K562 (cell line): ENCODE results near the gene NRXN3. TPM values are rescaled to one million over a fixed set of nuclear protein-coding genes. Genes with fewer than 3 reads are reported as not detected.

Experiments used
- ATAC-seq: fragments of 200-7000 bp; cut with Tn5 transposase; 3 replicates; pipeline ENCODE4 v1.9.1; 2020; ENCODE audit warnings: moderate library complexity
- BruUV-seq: library from RNA; stranded (reverse); fragments of 400-500 nt; replicated peaks from 2 replicates; lab custom pipeline; 2021; lab: Mats Ljungman, UMichigan
- CTCF ChIA-PET: fragments of 300-600 bp; formaldehyde crosslinking; extraction: SDS; loops from one replicate; lab custom pipeline; 2021; ENCODE audit warnings: low intra/inter-chr PET ratio; lab: Yijun Ruan, JAX
- POLR2A ChIA-PET: fragments of 300-600, 350-650 bp; sonication (Branson Sonifier 250); formaldehyde crosslinking; extraction: SDS; loops from one replicate; lab custom pipeline; 2021; ENCODE audit warnings: antibody characterized with exemption, inconsistent platforms; lab: Yijun Ruan, JAX
- DNase-seq, 4 experiments: peaks; one replicate each; pipeline versions ENCODE4 v3.0.0 to v3.0.0-alpha.2; 2011 to 2018; ENCODE audit warnings: low spot score in 3 of 4, mixed read lengths in 3 of 4; ENCODE audit errors: extremely low read depth in 1 of 4
- FAIRE-seq: peaks from 2 replicates; lab custom pipeline; 2011; peaks lifted over from hg19 to GRCh38; lab: Jason Lieb, UNC
- H2AFZ ChIP-seq: 2 replicates; pipeline ENCODE4 v1.6.0; 2011; ENCODE audit warnings: low read depth, low read length, control low read depth, inconsistent platforms
- H3K27ac ChIP-seq: fragments of 200-600 bp; 3 replicates; pipeline ENCODE4 v1.8.0; 2011; ENCODE audit warnings: low read depth, mild to moderate bottlenecking, control low read depth, inconsistent platforms, low read length, moderate library complexity, mixed read lengths; ENCODE audit errors: extremely low read depth
- H3K27me3 ChIP-seq, 2 experiments: fragments of 300-600 bp in 1 of 2; 2 replicates in 1 of 2; 3 replicates in 1 of 2; pipeline versions ENCODE4 v1.6.0 to v1.8.0; 2011; ENCODE audit warnings: inconsistent platforms in 2 of 2, low read length in 2 of 2, mild to moderate bottlenecking in 1 of 2, mixed read lengths in 1 of 2, moderate library complexity in 1 of 2; ENCODE audit not compliant: control insufficient read depth in 2 of 2, insufficient read depth in 2 of 2
- H3K36me3 ChIP-seq: fragments of 300-600 bp; 3 replicates; pipeline ENCODE4 v1.8.0; 2011; ENCODE audit warnings: mild to moderate bottlenecking, low read length, inconsistent platforms; ENCODE audit not compliant: control insufficient read depth, insufficient read depth
- H3K4me1 ChIP-seq, 2 experiments: fragments of 200-600 bp in 1 of 2; replicated peaks in 1 of 2; 2 replicates in 1 of 2; 3 replicates in 1 of 2; pipeline versions ENCODE4 v1.5.1 to v1.8.0; 2011; ENCODE audit warnings: inconsistent platforms in 2 of 2, low read length in 2 of 2, mild to moderate bottlenecking in 1 of 2, mixed read lengths in 1 of 2, moderate library complexity in 1 of 2; ENCODE audit not compliant: control insufficient read depth in 2 of 2, insufficient read depth in 2 of 2
- H3K4me2 ChIP-seq: 2 replicates; pipeline ENCODE4 v1.6.1; 2011; ENCODE audit warnings: low read length, control low read depth, inconsistent platforms, mixed read lengths; ENCODE audit not compliant: insufficient read depth
- H3K4me3 ChIP-seq: fragments of 200-600 bp; sonication (generic), shearing (Covaris generic); 2 replicates; pipeline ENCODE4 v1.5.1; 2016; ENCODE audit warnings: control low read depth, inconsistent platforms
- H3K79me2 ChIP-seq: fragments of 200-600 bp; 3 replicates; pipeline ENCODE4 v1.8.0; 2011; ENCODE audit warnings: low read length, inconsistent platforms; ENCODE audit not compliant: control insufficient read depth, insufficient read depth
- H3K9ac ChIP-seq, 2 experiments: 2 replicates each; pipeline versions ENCODE4 v1.6.0 to v1.6.1; 2011; ENCODE audit warnings: low read depth in 2 of 2, low read length in 2 of 2, control low read depth in 1 of 2, inconsistent platforms in 1 of 2, mild to moderate bottlenecking in 1 of 2, mixed read lengths in 1 of 2; ENCODE audit not compliant: insufficient read depth in 1 of 2
- H3K9me1 ChIP-seq: one replicate; pipeline ENCODE4 v1.6.0; 2011; ENCODE audit warnings: inconsistent platforms, mild to moderate bottlenecking, low read length, moderate library complexity; ENCODE audit not compliant: control insufficient read depth, insufficient read depth
- H3K9me3 ChIP-seq: replicated peaks from 2 replicates; pipeline ENCODE4 v1.5.1; 2011; ENCODE audit warnings: low read depth, low read length, inconsistent platforms; ENCODE audit not compliant: control insufficient read depth, insufficient read depth
- H4K20me1 ChIP-seq: replicated peaks from 2 replicates; pipeline ENCODE4 v1.6.1; 2011; ENCODE audit warnings: low read length, inconsistent platforms, mixed read lengths; ENCODE audit not compliant: control insufficient read depth, insufficient read depth
- ETV6 ChIP-seq, 3 experiments: fragments of 150-350 bp in 1 of 3; sonication (generic) in 1 of 3; formaldehyde crosslinking in 1 of 3; IDR thresholded peaks; 2 replicates each; pipeline versions ENCODE4 v1.6.1 to v1.8.0; 2014 to 2022; ENCODE audit warnings: borderline replicate concordance in 2 of 3, low read depth in 2 of 3, antibody characterized with exemption in 1 of 3, low read length in 1 of 3, mild to moderate bottlenecking in 1 of 3, missing genetic modification reagents in 1 of 3
- GTF2E2 ChIP-seq: fragments of 200-800 bp; sonication (Bioruptor generic); IDR thresholded peaks from 2 replicates; pipeline ENCODE4 v1.6.1; 2016; ENCODE audit warnings: missing genetic modification characterization, missing compliant biosample characterization
- HLTF ChIP-seq: fragments of 450-650 bp; IDR thresholded peaks from 2 replicates; pipeline ENCODE4 v1.6.1; 2016
- MBD1 ChIP-seq: fragments of 250-450 bp; sonication (Bioruptor Pico); IDR thresholded peaks from 2 replicates; pipeline ENCODE4 v1.8.0; 2022; ENCODE audit warnings: inconsistent platforms
- NCOR1 ChIP-seq: fragments of 450-650 bp; IDR thresholded peaks from 2 replicates; pipeline ENCODE4 v1.6.1; 2016; ENCODE audit warnings: mild to moderate bottlenecking, moderate library complexity
- RBM22 ChIP-seq: fragments of 200-400 bp; formaldehyde crosslinking; IDR thresholded peaks from 2 replicates; pipeline ENCODE4 v1.6.1; 2018; ENCODE audit warnings: low read length, low read depth; ENCODE audit not compliant: poor library complexity, severe bottlenecking
- SOX6 ChIP-seq: fragments of 450-650 bp; IDR thresholded peaks from 2 replicates; pipeline ENCODE4 v1.6.1; 2014; ENCODE audit warnings: mild to moderate bottlenecking
- ZKSCAN8 ChIP-seq: fragments of 200-800 bp; sonication (Bioruptor generic); IDR thresholded peaks from 2 replicates; pipeline ENCODE4 v1.6.1; 2016; ENCODE audit warnings: missing genetic modification characterization, missing compliant biosample characterization
- ZNF175 ChIP-seq: fragments of 200-800 bp; sonication (Bioruptor generic); IDR thresholded peaks from 2 replicates; pipeline ENCODE4 v1.6.1; 2016; ENCODE audit warnings: low read depth, mild to moderate bottlenecking, missing genetic modification characterization, missing compliant biosample characterization
- ZNF76 ChIP-seq: fragments of 250-450 bp; sonication (Bioruptor Pico); IDR thresholded peaks from 2 replicates; pipeline ENCODE4 v1.4.0; 2020; ENCODE audit warnings: mild to moderate bottlenecking, moderate library complexity, borderline replicate concordance
- WGBS: fragments of 100-300 bp; shearing (Covaris generic); methylation state at CpG from one replicate; pipeline ENCODE4 v1.1.6; 2016; ENCODE audit warnings: low coverage, mixed read lengths; ENCODE audit not compliant: insufficient coverage; ENCODE audit errors: missing lambda C conversion rate; 5-methylcytosine and 5-hydroxymethylcytosine counted together
- in situ Hi-C: fragments of 300-500 bp; cut with MboI; formaldehyde crosslinking; loops from 4 replicates; pipeline ENCODE4 v1.15.0; 2018; ENCODE audit warnings: inconsistent platforms, mixed read lengths
- intact Hi-C: fragments of 100-400 bp; cut with micrococcal nuclease; formaldehyde crosslinking; loops from 2 replicates; pipeline ENCODE4 v1.14.2; 2022
- polyA plus RNA-seq, 8 experiments: library from polyadenylated mRNA; depleted of rRNA in 4 of 8; stranded (reverse) in 5 of 8; unstranded in 3 of 8; fragments of >200 nt; fragmentation: Nextera tagmentation in 2 of 8; fragmentation: Illumina TruSeq in 1 of 8; extraction: Ambion mirVana in 2 of 8; extraction: Trizol in 1 of 8; gene quantifications; 2 replicates each; pipeline versions ENCODE4 v1.2.1 to v1.2.3, GENCODE V29; 2011 to 2014; ENCODE audit warnings: inconsistent platforms in 1 of 8, missing spikeins in 1 of 8
- total RNA-seq, 7 experiments: library from RNA; depleted of rRNA in 6 of 7; stranded (reverse); fragments of >200 nt in 6 of 7; fragmentation: Illumina TruSeq in 2 of 7; extraction: Trizol in 2 of 7; gene quantifications; 2 replicates each; pipeline versions ENCODE4 v1.2.1 to v1.2.3, GENCODE V29; 2011 to 2021; ENCODE audit warnings: low replicate concordance in 1 of 7
- TF ChIP-seq, protein P1 (sequence below): IDR thresholded peaks from 2 replicates; pipeline ENCODE4 v1.6.1; 2016; ENCODE audit warnings: missing genetic modification characterization, missing compliant biosample characterization

The NRXN3 gene
- total and polyA plus RNA-seq, 9 of the 15 experiments (the other 6 are each of a cell fraction or from before 2014, with no cell fraction given): 0.09 TPM; not detected in 8

DNA sequence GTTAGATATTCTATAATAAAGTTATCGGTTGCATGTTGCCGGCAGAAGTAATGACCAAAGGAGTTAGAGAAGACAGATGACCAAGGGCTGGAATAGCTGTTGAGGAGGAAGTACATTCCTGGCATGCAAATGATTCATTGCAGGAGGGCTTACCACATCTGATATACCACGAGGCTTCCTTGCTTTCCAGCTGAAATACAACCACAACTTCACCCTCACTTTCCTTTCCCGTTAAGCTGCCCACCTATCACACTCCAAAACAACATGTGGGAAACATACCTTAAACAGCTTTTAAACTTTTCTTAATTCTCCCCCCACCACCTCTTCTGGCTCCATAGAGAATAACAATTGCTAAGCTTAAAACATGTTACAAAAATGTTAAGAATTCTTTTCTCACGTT, 594.1 kb downstream of the NRXN3 start:
- no peak overlapping the region for H3K4me3 ChIP-seq
- no peaks in the 10 kb centered on the region for H3K9me3 ChIP-seq
- H3K4me1 ChIP-seq: no peaks in the 10 kb centered on the region
- no peaks in the 10 kb centered on the region for H3K79me2 ChIP-seq
- 0% methylated on average over 5 of the region's 5 CpGs for WGBS
- no peaks in the 10 kb centered on the region for H4K20me1 ChIP-seq
- ATAC-seq (no peak), FAIRE-seq (no peak)
- no TSS peak for BruUV-seq
- CTCF ChIA-PET: no interaction called here
- H2AFZ ChIP-seq: no peak overlapping the region
- no peak overlapping the region for H3K27ac ChIP-seq
- H3K9ac ChIP-seq: no peak overlapping the region
- no peaks in the 10 kb centered on the region for H3K27me3 ChIP-seq
- TF ChIP-seq, protein P1, sequence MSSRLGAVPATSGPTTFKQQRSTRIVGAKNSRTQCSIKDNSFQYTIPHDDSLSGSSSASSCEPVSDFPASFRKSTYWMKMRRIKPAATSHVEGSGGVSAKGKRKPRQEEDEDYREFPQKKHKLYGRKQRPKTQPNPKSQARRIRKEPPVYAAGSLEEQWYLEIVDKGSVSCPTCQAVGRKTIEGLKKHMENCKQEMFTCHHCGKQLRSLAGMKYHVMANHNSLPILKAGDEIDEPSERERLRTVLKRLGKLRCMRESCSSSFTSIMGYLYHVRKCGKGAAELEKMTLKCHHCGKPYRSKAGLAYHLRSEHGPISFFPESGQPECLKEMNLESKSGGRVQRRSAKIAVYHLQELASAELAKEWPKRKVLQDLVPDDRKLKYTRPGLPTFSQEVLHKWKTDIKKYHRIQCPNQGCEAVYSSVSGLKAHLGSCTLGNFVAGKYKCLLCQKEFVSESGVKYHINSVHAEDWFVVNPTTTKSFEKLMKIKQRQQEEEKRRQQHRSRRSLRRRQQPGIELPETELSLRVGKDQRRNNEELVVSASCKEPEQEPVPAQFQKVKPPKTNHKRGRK (tag): no peak
- TF ChIP-seq RBM22: no peak
- TF ChIP-seq ZNF76: no peak
- no peak for TF ChIP-seq HLTF
- TF ChIP-seq SOX6: no peak
- TF ChIP-seq, all 486 proteins: peak for 0
- intact Hi-C loops (no loop called here), in situ Hi-C loops (no loop called here)
- POLR2A ChIA-PET: no interaction called here
- DNase-seq: no peak
- H3K9me1 ChIP-seq: no peaks in the 10 kb centered on the region
- no peak overlapping the region for H3K4me2 ChIP-seq
- no peaks in the 10 kb centered on the region for H3K36me3 ChIP-seq

GRCh38 chr14:78764645-78765044, 594.5 kb downstream of the NRXN3 start:
- no peaks in the 10 kb centered on the region for H3K9me1 ChIP-seq
- no peak for ATAC-seq
- no peak overlapping the region for H2AFZ ChIP-seq
- TF ChIP-seq ETV6 (IDR thresholded peaks at IDR 0.05; ENCODE audit: borderline replicate concordance in 1 of 2, low read depth in 2 of 2, low read length in 1 of 2) (no peak), ETV6 (CRISPR knock-in tag; IDR thresholded peaks at IDR 0.05; ENCODE audit: borderline replicate concordance) (no peak), ZNF175 (CRISPR knock-in tag) (no peak), ZKSCAN8 (no peak), MBD1 (CRISPR knock-in tag) (no peak), GTF2E2 (no peak), NCOR1 (no peak)
- no peaks in the 10 kb centered on the region for H3K27me3 ChIP-seq
- no peaks in the 10 kb centered on the region for H3K9me3 ChIP-seq
- H3K27ac ChIP-seq: no peak overlapping the region
- WGBS: 3% methylated on average over 4 of the region's 4 CpGs
- no peak overlapping the region for H3K4me2 ChIP-seq
- H3K4me3 ChIP-seq: no peak overlapping the region
- H4K20me1 ChIP-seq: no peaks in the 10 kb centered on the region
- intact Hi-C loops (no loop called here), in situ Hi-C loops (no loop called here)
- CTCF ChIA-PET: no interaction called here
- no peaks in the 10 kb centered on the region for H3K4me1 ChIP-seq
- FAIRE-seq: no peak
- POLR2A ChIA-PET: no interaction called here
- H3K36me3 ChIP-seq: no peaks in the 10 kb centered on the region
- H3K9ac ChIP-seq: no peak overlapping the region
- H3K79me2 ChIP-seq: no peaks in the 10 kb centered on the region
- no TSS peak for BruUV-seq
- no peak for DNase-seq
